Measurements from ENCODE around the gene DHX30.

DNA sequence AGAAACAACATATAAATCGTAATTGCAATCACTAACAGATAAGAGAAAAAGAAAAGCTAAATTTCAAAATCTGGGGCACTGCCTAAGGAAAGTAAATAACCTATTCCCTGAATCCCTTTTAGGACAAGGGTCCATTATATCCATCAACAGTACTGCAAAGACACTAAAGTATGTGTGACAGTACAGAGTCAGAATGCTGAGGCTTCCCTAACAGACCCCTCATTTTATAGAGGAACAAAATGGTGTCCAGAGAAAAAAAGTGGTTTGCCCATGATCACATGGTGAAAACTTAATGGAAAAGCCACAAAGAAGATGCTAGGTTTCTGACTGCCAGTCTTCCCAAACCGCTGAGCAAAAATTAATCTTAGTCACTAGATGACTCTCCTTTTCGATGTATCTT, 93.8 kb downstream of the DHX30 start:
- TF ChIP-seq, protein P1, sequence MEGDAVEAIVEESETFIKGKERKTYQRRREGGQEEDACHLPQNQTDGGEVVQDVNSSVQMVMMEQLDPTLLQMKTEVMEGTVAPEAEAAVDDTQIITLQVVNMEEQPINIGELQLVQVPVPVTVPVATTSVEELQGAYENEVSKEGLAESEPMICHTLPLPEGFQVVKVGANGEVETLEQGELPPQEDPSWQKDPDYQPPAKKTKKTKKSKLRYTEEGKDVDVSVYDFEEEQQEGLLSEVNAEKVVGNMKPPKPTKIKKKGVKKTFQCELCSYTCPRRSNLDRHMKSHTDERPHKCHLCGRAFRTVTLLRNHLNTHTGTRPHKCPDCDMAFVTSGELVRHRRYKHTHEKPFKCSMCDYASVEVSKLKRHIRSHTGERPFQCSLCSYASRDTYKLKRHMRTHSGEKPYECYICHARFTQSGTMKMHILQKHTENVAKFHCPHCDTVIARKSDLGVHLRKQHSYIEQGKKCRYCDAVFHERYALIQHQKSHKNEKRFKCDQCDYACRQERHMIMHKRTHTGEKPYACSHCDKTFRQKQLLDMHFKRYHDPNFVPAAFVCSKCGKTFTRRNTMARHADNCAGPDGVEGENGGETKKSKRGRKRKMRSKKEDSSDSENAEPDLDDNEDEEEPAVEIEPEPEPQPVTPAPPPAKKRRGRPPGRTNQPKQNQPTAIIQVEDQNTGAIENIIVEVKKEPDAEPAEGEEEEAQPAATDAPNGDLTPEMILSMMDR (conservative IDR thresholded peaks at IDR 0.05; ENCODE audit: low read depth, low read length) = no peak
- no peak for TF ChIP-seq EZH2 (IDR thresholded peaks at IDR 0.05; ENCODE audit: borderline replicate concordance, low read depth, low read length, poor library complexity, severe bottlenecking)
